Effector memory CD4-positive, alpha-beta T cell (primary cell): Measurements from ENCODE around the gene MTMR4.

Experiments
- DNase-seq, 3 donors: peaks; one replicate each; pipeline ENCODE4 v3.0.0-alpha.2; 2020
- H3K27ac ChIP-seq: 2 replicates; pipeline ENCODE4 v1.7.0; 2013; ENCODE audit warnings: mild to moderate bottlenecking, low read length, moderate library complexity; ENCODE audit not compliant: insufficient read depth, poor library complexity, severe bottlenecking
- H3K27me3 ChIP-seq: replicated peaks from 2 replicates; pipeline ENCODE4 v1.7.0; 2013; ENCODE audit warnings: mild to moderate bottlenecking, low read length; ENCODE audit not compliant: insufficient read depth, control insufficient read depth, poor library complexity, severe bottlenecking
- H3K36me3 ChIP-seq: 2 replicates; pipeline ENCODE4 v1.7.0; 2013; ENCODE audit warnings: mild to moderate bottlenecking, low read length, moderate library complexity; ENCODE audit not compliant: control insufficient read depth, insufficient read depth
- H3K4me1 ChIP-seq: 2 replicates; pipeline ENCODE4 v1.7.0; 2013; ENCODE audit warnings: low read length, mild to moderate bottlenecking; ENCODE audit not compliant: control insufficient read depth, insufficient read depth, poor library complexity, severe bottlenecking
- H3K4me3 ChIP-seq: 2 replicates; pipeline ENCODE4 v1.7.0; 2013; ENCODE audit warnings: low read length, low read depth, mild to moderate bottlenecking; ENCODE audit not compliant: insufficient read depth, poor library complexity, severe bottlenecking
- H3K9me3 ChIP-seq: 2 replicates; pipeline ENCODE4 v1.7.0; 2013; ENCODE audit warnings: mild to moderate bottlenecking, low read length, moderate library complexity; ENCODE audit not compliant: control insufficient read depth

MTMR4 gene

DNA sequence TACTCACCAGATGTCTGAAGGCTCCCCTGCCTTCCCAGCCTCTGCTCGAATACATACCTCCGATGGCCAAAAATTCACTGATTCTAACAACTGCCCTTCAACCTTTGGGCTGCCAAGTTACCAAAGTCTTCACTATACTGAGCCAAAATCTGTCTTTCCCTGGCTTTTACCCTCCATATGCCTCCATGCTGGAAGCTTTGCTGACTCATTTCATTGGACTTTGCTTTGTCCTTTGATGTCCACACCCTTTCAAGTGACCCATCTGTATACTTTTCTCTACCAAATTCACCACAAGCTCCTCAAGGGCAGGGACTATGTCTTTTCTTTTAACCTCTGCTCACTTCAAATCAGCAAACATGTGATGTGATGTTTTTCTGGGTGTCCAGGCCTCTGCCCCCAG, 21.0 kb upstream of the MTMR4 start:
- DNase-seq: no peak
- Histone ChIP-seq H3K4me3 (no peak overlapping the region), H3K27me3 (no peaks in the 10 kb centered on the region), H3K9me3 (no peaks in the 10 kb centered on the region), H3K36me3 (no peaks in the 10 kb centered on the region), H3K27ac (no peak overlapping the region), H3K4me1 (peaks cover 12% of the 10 kb centered on the region)

DNA sequence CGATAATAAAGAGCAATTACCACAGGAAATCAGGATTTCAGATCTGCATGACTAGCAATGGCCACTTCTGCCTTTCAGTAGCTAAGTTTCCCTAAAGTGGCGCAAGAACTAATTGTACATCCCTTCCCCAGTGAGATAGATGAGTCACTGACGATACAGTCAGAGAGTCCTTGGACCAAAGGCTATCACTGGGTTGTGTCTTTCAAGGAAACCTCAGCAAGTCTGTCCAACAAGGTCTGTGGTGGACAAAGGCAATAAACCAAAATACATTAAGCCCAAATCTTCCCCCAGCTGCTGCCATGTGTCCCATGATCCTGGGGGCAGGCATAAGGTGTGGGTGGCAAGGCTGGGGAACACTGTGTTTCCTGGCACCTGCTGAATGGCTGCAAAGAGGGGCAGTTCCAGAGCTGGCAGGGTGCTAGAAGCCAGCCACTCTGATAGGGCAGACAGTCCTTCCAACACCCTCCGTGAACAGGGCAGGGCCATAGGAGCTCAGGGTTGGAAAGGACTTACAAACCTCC, 20.5 kb upstream of the MTMR4 start:
- no peaks in the 10 kb centered on the region for H3K27me3 ChIP-seq
- no peak overlapping the region for H3K4me3 ChIP-seq
- H3K36me3 ChIP-seq: no peaks in the 10 kb centered on the region
- no peak overlapping the region for H3K27ac ChIP-seq
- no peaks in the 10 kb centered on the region for H3K9me3 ChIP-seq
- no peak for DNase-seq
- peaks cover 12% of the 10 kb centered on the region for H3K4me1 ChIP-seq

DNA sequence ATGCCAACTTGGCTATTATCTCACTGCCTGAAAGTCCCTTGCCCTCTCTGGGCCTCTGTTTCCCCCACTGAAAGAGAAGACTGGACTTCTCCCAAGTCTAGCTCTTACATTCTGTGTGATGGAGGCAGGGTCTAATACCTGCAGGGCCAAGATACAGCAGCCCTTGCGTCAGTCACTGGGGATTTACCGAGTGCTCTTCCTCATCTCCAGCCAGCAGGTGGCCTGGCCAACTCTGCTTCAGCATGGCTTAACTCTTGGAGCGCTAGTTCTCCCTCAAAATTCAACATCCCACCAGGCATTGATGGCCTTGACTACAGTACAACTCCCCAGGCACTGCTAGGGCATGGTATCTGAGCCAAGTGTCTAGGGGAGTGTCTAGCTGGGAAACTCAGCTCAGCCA, 19.9 kb upstream of the MTMR4 start:
- H3K36me3 ChIP-seq: no peaks in the 10 kb centered on the region
- no peaks in the 10 kb centered on the region for H3K9me3 ChIP-seq
- no peak for DNase-seq
- H3K4me1 ChIP-seq: peaks cover 12% of the 10 kb centered on the region
- no peak overlapping the region for H3K27ac ChIP-seq
- no peaks in the 10 kb centered on the region for H3K27me3 ChIP-seq
- H3K4me3 ChIP-seq: no peak overlapping the region

DNA sequence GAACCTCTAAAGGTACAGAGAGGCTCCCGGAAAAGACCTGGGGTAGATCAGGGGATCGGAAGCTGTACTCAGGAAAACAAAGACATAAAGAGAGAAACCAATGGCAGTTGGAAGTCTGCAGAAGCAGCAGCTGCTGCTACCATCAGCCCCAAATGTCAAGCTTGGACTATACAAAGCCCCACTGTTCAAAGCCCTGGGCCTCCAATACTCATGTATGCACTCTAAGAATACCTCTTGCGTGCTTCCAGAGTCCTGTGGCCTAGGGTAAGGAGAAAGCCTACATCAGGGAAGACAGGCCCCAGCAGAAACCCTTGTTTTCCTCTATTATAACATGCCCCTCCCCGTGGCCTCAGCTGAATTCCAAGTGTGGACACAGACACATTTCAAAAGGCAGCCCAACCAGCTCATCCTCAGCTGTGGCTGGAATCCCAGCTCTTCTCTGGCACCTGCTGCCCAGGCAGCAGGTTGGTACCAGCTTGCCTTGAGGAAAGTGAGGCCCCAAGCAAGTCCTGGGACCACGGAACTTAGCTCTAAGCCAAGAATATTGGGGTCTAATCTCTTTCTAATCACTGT, 19.3 kb upstream of the MTMR4 start:
- Histone ChIP-seq H3K27me3 (no peaks in the 10 kb centered on the region), H3K9me3 (no peaks in the 10 kb centered on the region), H3K36me3 (no peaks in the 10 kb centered on the region), H3K4me1 (peaks cover 12% of the 10 kb centered on the region), H3K4me3 (no peak overlapping the region), H3K27ac (no peak overlapping the region)
- DNase-seq: no peak

DNA sequence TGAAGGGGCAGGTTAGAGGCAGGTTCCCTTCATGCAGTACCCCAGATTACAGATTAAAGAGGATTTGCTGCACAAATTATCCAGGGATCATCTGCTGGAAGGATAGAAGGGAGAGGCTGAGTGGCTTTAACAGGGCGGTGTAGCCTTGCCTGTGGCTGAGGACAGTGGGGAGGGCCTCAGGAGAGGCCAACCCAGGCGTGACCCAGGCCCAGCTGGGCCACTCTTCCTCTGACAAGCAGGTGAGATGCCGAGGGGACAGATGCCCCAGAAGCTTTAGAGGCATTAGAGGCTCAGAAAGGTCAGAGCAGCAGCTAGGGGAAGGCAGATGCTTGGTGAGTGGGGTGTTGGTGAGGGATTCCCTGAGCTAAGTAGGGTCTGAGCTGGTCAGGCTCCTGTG, 18.1 kb upstream of the MTMR4 start:
- Histone ChIP-seq H3K4me3 (no peak overlapping the region), H3K9me3 (no peaks in the 10 kb centered on the region), H3K4me1 (peaks cover 12% of the 10 kb centered on the region), H3K36me3 (no peaks in the 10 kb centered on the region), H3K27me3 (no peaks in the 10 kb centered on the region), H3K27ac (no peak overlapping the region)
- no peak for DNase-seq

DNA sequence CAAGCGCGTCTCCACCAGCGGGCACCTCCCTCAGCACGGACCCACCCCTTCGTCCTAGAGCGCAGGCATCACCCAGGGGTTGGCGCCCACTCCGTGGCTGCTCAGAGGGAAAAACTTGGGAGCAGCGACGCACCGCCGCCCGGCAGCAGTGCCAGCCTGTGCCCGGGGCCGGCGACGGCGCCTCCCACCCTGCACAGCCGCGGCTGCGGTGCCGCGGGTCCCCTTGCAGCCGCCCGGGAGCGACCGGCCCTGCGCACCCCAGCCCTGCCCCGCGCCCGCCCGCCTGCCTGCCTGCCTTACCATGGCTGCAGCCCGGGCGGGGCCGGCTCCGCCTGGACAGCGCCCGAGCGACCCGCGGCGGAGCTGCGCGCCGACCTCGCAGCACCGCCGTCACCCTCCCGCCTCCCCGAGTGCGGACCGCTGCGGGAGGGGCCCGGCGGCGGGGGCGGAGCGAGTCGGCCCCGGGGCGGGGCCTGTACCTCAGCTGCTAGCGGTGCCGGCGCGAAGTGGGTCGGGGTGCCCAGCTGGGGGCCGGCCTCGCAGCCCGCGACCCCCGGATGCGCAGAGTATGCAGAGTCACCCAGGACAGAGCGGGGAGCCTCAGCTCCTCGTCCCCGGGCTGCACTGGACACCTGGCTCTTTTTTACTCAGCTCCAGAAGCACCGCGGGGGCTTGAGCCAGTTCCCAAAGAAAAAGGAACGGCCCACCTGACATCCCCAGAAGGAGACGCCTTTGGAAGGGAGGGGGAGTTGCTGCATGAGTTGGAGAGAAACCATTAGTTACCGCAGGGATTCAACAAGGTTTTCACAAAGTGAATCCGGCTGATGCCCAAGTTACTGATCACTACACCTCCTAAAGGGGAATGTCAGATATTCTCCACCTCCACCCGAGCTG, 17.5 kb upstream of the MTMR4 start:
- DNase-seq: peak; percentile 36 to 48 (median 42)
- Histone ChIP-seq H3K27ac (no peak overlapping the region), H3K27me3 (no peaks in the 10 kb centered on the region), H3K9me3 (no peaks in the 10 kb centered on the region), H3K4me3 (peak overlapping the region; percentile 50), H3K4me1 (peaks cover 12% of the 10 kb centered on the region), H3K36me3 (no peaks in the 10 kb centered on the region)

DNA sequence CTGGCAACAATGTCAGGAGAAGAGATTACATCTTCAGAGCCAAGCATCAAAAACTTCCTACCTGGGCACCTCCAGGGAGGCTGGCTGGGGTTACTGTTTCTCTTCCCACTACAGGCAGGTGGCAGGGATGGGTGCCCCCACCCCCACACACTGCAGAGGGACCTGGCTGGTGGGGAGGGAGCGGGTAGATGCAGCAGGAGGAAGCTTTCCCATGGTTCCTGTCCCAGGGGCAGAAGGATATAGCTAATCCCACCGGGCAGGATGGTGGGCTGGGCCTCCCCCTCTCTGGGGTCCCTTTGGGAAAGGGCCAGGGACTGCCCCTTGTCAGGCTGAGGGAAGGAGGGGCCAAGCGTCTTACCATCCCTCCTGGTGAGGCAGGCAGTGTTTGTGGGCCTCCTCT, 16.7 kb upstream of the MTMR4 start:
- DNase-seq: no peak
- Histone ChIP-seq H3K27ac (no peak overlapping the region), H3K4me3 (peak overlapping the region; percentile 38), H3K36me3 (no peaks in the 10 kb centered on the region), H3K9me3 (no peaks in the 10 kb centered on the region), H3K4me1 (peaks cover 12% of the 10 kb centered on the region), H3K27me3 (no peaks in the 10 kb centered on the region)

DNA sequence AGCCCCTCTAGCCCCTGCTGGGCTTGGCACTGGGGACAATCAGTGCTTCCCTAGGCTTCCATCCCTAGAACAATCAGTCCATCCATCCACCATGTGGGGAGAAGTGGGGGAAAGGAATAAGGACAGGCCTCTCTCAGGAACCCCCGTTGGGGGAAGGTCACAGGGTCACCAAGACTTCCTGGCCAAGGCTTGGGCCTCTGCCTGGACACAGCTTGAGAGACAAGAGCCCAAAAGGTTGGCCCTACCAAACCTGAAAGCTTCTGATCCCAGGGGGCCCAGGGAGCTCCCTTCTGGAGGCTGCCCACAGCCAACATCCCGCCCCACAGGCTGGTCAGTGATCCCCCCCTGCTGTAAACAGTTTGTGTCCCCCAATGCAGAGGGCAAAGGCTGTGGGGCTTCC, 16.2 kb upstream of the MTMR4 start:
- no peak for DNase-seq

DNA sequence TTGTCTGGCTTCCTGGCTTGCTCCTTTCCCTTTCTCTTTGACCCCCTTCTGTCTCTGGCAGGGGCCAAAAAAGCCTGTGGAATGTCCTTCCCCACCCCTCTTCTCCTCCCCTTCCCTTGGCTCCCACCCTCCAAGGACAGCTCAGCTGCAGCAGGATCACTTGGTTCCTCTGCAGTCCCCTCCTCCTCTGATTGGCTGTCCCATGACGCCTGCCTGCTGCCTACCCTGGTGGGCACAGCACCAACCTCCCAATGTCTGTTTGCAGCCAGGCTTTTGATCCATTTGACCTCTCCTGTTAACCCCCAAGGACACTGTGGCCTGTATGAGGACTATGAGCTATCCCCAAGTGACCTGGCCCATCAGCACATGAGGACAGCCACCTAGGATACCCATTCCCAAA, 14.8 kb upstream of the MTMR4 start:
- Histone ChIP-seq H3K36me3 (no peaks in the 10 kb centered on the region), H3K27ac (no peak overlapping the region), H3K4me3 (no peak overlapping the region), H3K27me3 (no peaks in the 10 kb centered on the region), H3K9me3 (no peaks in the 10 kb centered on the region), H3K4me1 (peaks cover 12% of the 10 kb centered on the region)
- no peak for DNase-seq

More for the DNA sequence above, 16.2 kb upstream of the MTMR4 start:
- no peaks in the 10 kb centered on the region for H3K27me3 ChIP-seq
- H3K27ac ChIP-seq: no peak overlapping the region
- no peaks in the 10 kb centered on the region for H3K9me3 ChIP-seq
- H3K4me3 ChIP-seq: no peak overlapping the region
- peaks cover 12% of the 10 kb centered on the region for H3K4me1 ChIP-seq
- H3K36me3 ChIP-seq: no peaks in the 10 kb centered on the region

DNA sequence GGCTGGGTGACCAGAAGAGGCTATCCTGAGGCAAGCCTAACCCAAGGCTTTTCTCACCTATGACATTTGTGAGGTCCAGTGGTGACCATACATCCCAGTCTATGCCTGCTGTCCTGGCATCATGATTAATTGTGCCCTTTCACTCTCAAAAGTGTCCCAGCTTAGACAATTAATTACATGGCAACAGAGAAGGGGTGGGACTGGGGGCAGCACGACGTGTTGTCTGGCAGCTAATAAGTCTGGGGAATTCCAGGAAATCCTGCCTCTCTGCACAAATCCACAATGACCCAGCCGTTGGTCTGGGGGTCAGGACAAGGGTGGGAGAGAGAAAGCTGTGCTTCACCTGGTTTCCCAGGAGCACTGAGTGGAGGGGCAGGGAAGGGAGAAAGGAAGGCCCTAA, 14.0 kb upstream of the MTMR4 start:
- Histone ChIP-seq H3K4me3 (no peak overlapping the region), H3K36me3 (no peaks in the 10 kb centered on the region), H3K9me3 (no peaks in the 10 kb centered on the region), H3K27ac (no peak overlapping the region), H3K4me1 (peaks cover 12% of the 10 kb centered on the region), H3K27me3 (no peaks in the 10 kb centered on the region)
- DNase-seq: no peak
